HEK293 (cell line): ENCODE results near the gene NDUFB6.

Experiments used
- CTCF ChIA-PET: fragments of 350-600 bp; formaldehyde crosslinking; extraction: SDS; loops from one replicate; lab custom pipeline; 2021; ENCODE audit warnings: antibody characterized with exemption; lab: Yijun Ruan, JAX
- POLR2A ChIA-PET: fragments of 300-600 bp; formaldehyde crosslinking; extraction: SDS; loops from one replicate; lab custom pipeline; 2020; ENCODE audit warnings: antibody characterized with exemption, inconsistent platforms; lab: Yijun Ruan, JAX
- H3K27ac ChIP-seq: fragments of 200-500 bp; sonication (Bioruptor generic); 2 replicates; pipeline ENCODE4 v1.5.1; 2014; ENCODE audit warnings: low read depth, low read length, control low read depth, inconsistent platforms; ENCODE audit errors: extremely low read depth
- H3K36me3 ChIP-seq, 2 experiments: fragments of 200-500 bp in 1 of 2; sonication (Bioruptor generic) in 1 of 2; 1 replicate in 1 of 2; 2 replicates in 1 of 2; pipeline ENCODE4 v1.5.1; 2014 to 2017; ENCODE audit warnings: inconsistent platforms in 2 of 2, low read length in 2 of 2; ENCODE audit not compliant: control insufficient read depth in 2 of 2, insufficient read depth in 1 of 2
- H3K4me1 ChIP-seq: fragments of 200-500 bp; sonication (Bioruptor generic); 2 replicates; pipeline ENCODE4 v1.5.1; 2014; ENCODE audit warnings: mild to moderate bottlenecking, low read length, inconsistent platforms; ENCODE audit not compliant: control insufficient read depth, insufficient read depth
- H3K4me3 ChIP-seq: 2 replicates; pipeline ENCODE4 v1.5.1; 2011; ENCODE audit warnings: low read depth, mild to moderate bottlenecking, control low read depth, low read length, moderate library complexity
- H3K9me3 ChIP-seq: fragments of 200-500 bp; sonication (Bioruptor generic); 2 replicates; pipeline ENCODE4 v1.5.1; 2014; ENCODE audit warnings: low read depth, low read length, inconsistent platforms; ENCODE audit not compliant: control insufficient read depth, insufficient read depth
- BCL6B ChIP-seq: fragments of 450-650 bp; formaldehyde crosslinking; IDR thresholded peaks from 2 replicates; pipeline ENCODE4 v1.5.1; 2017; ENCODE audit warnings: missing biosample characterization, missing genetic modification characterization
- EGR2 ChIP-seq: fragments of 450-650 bp; formaldehyde crosslinking; IDR thresholded peaks from 2 replicates; pipeline ENCODE4 v1.5.1; 2016; ENCODE audit warnings: low read depth, missing biosample characterization, missing genetic modification characterization
- IKZF3 ChIP-seq: fragments of 450-650 bp; IDR thresholded peaks from 2 replicates; pipeline ENCODE4 v1.5.0; 2018; ENCODE audit warnings: missing biosample characterization, mild to moderate bottlenecking, missing genetic modification characterization, moderate library complexity
- KLF17 ChIP-seq: fragments of 450-650 bp; formaldehyde crosslinking; IDR thresholded peaks from 2 replicates; pipeline ENCODE4 v1.5.1; 2016; ENCODE audit warnings: missing biosample characterization, missing genetic modification characterization
- KLF8 ChIP-seq: fragments of 450-650 bp; formaldehyde crosslinking; IDR thresholded peaks from 2 replicates; pipeline ENCODE4 v1.5.1; 2016; ENCODE audit warnings: missing biosample characterization, missing genetic modification characterization
- KLF9 ChIP-seq: fragments of 450-650 bp; formaldehyde crosslinking; IDR thresholded peaks from 2 replicates; pipeline ENCODE4 v1.5.1; 2016; ENCODE audit warnings: missing biosample characterization, missing genetic modification characterization, low read depth
- MZF1 ChIP-seq: fragments of 450-650 bp; formaldehyde crosslinking; IDR thresholded peaks from 2 replicates; pipeline ENCODE4 v1.5.1; 2017; ENCODE audit warnings: missing biosample characterization, missing genetic modification characterization, borderline replicate concordance
- SCRT1 ChIP-seq: fragments of 450-650 bp; formaldehyde crosslinking; IDR thresholded peaks from 2 replicates; pipeline ENCODE4 v1.5.1; 2016; ENCODE audit warnings: missing biosample characterization, missing genetic modification characterization, borderline replicate concordance
- SCRT2 ChIP-seq: fragments of 450-650 bp; formaldehyde crosslinking; IDR thresholded peaks from 2 replicates; pipeline ENCODE4 v1.5.1; 2016; ENCODE audit warnings: missing biosample characterization, missing genetic modification characterization
- ZBTB11 ChIP-seq: fragments of 450-650 bp; formaldehyde crosslinking; conservative IDR thresholded peaks from 2 replicates; pipeline ENCODE4 v1.5.1; 2016; ENCODE audit warnings: low read depth, missing biosample characterization, missing genetic modification characterization
- ZBTB26 ChIP-seq: fragments of 450-650 bp; formaldehyde crosslinking; optimal IDR thresholded peaks from 2 replicates; pipeline ENCODE3; 2016; ENCODE audit warnings: missing biosample characterization, mild to moderate bottlenecking, missing genetic modification characterization
- ZFHX2 ChIP-seq: fragments of 450-650 bp; formaldehyde crosslinking; conservative IDR thresholded peaks from 2 replicates; pipeline ENCODE4 v1.5.1; 2016; ENCODE audit warnings: missing biosample characterization, missing genetic modification characterization
- ZFP3 ChIP-seq: fragments of 450-650 bp; formaldehyde crosslinking; IDR thresholded peaks from 2 replicates; pipeline ENCODE4 v1.5.1; 2016; ENCODE audit warnings: low read depth, missing biosample characterization, missing genetic modification characterization
- ZFP69B ChIP-seq: fragments of 450-650 bp; formaldehyde crosslinking; IDR thresholded peaks from 2 replicates; pipeline ENCODE4 v1.5.1; 2016; ENCODE audit warnings: missing biosample characterization, missing genetic modification characterization
- ZNF121 ChIP-seq: fragments of 450-650 bp; formaldehyde crosslinking; IDR thresholded peaks from 2 replicates; pipeline ENCODE4 v1.5.1; 2016; ENCODE audit warnings: missing biosample characterization, missing genetic modification characterization
- ZNF146 ChIP-seq: fragments of 450-650 bp; formaldehyde crosslinking; IDR thresholded peaks from 2 replicates; pipeline ENCODE4 v1.5.1; 2016; ENCODE audit warnings: missing biosample characterization, missing genetic modification characterization
- ZNF174 ChIP-seq: fragments of 450-650 bp; formaldehyde crosslinking; IDR thresholded peaks from 2 replicates; pipeline ENCODE4 v1.5.0; 2017; ENCODE audit warnings: missing biosample characterization, mild to moderate bottlenecking, missing genetic modification characterization
- ZNF202 ChIP-seq: fragments of 450-650 bp; formaldehyde crosslinking; IDR thresholded peaks from 2 replicates; pipeline ENCODE4 v1.5.1; 2016; ENCODE audit warnings: missing biosample characterization, missing genetic modification characterization, borderline replicate concordance
- ZNF214 ChIP-seq: fragments of 450-650 bp; formaldehyde crosslinking; IDR thresholded peaks from 2 replicates; pipeline ENCODE4 v1.5.1; 2017; ENCODE audit warnings: missing biosample characterization, mild to moderate bottlenecking, missing genetic modification characterization, borderline replicate concordance
- ZNF24 ChIP-seq: fragments of 450-650 bp; formaldehyde crosslinking; IDR thresholded peaks from 2 replicates; pipeline ENCODE4 v1.5.1; 2016; ENCODE audit warnings: missing biosample characterization, missing genetic modification characterization
- ZNF324 ChIP-seq: fragments of 450-650 bp; formaldehyde crosslinking; IDR thresholded peaks from 2 replicates; pipeline ENCODE4 v1.5.1; 2016; ENCODE audit warnings: missing biosample characterization, missing genetic modification characterization
- ZNF341 ChIP-seq: fragments of 450-650 bp; formaldehyde crosslinking; IDR thresholded peaks from 2 replicates; pipeline ENCODE4; 2016; ENCODE audit warnings: low read depth, missing biosample characterization, missing genetic modification characterization
- ZNF423 ChIP-seq: fragments of 450-650 bp; formaldehyde crosslinking; IDR thresholded peaks from 2 replicates; pipeline ENCODE4 v1.5.1; 2016; ENCODE audit warnings: missing biosample characterization, missing genetic modification characterization
- ZNF449 ChIP-seq: fragments of 450-650 bp; formaldehyde crosslinking; IDR thresholded peaks from 2 replicates; pipeline ENCODE4 v1.5.1; 2017; ENCODE audit warnings: missing biosample characterization, mild to moderate bottlenecking, missing genetic modification characterization, moderate library complexity
- ZNF501 ChIP-seq: fragments of 450-650 bp; formaldehyde crosslinking; IDR thresholded peaks from 2 replicates; pipeline ENCODE4 v1.5.1; 2016; ENCODE audit warnings: missing biosample characterization, missing genetic modification characterization
- ZNF561 ChIP-seq: fragments of 450-650 bp; IDR thresholded peaks from 2 replicates; pipeline ENCODE4 v1.5.1; 2018; ENCODE audit warnings: missing biosample characterization, missing genetic modification characterization, borderline replicate concordance
- ZNF670 ChIP-seq: fragments of 450-650 bp; formaldehyde crosslinking; IDR thresholded peaks from 2 replicates; pipeline ENCODE4 v1.5.1; 2016; ENCODE audit warnings: missing biosample characterization, missing genetic modification characterization, low read depth

NDUFB6 gene

GRCh38 chr9:32552172-32552872 lies 20.6 kb downstream of the NDUFB6 start, which contains the start of the genes SMIM27 and TOPORS (continued):
- TF ChIP-seq ZFP3 (no peak), ZNF146 (no peak), ZNF174 (tag by site-specific recombination) (no peak), KLF8 (peak; percentile 80), ZNF324 (tag by site-specific recombination) (0 out of 2 replicates have a peak, but pooled peaks have one; percentile 63), KLF17 (tag by site-specific recombination) (0 out of 2 replicates have a peak, but pooled peaks have one; percentile 32), ZNF561 (peak; percentile 56; the same call in 1 of the 2 replicates), KLF9 (tag by site-specific recombination) (peak; percentile 81), ZNF670 (tag by site-specific recombination) (no peak), ZBTB26 (tag by site-specific recombination) (peak; percentile 60), BCL6B (no peak), ZNF501 (tag by site-specific recombination) (peak; percentile 79; the same call in 1 of the 2 replicates)

- peak overlapping the region; percentile 91 for H3K27ac ChIP-seq
- H3K4me3 ChIP-seq: peak overlapping the region; percentile 84
- ChIA-PET POLR2A (interaction anchor here (0.6 to 3.4 kb wide), 17 partner anchors 14 to 474 kb away, joined by 3 to 36 read pairs (median 5); partner anchors contain the start of genes ACO1, DNAJA1 and RIGI), CTCF (interaction anchor here (0.6 to 7.4 kb wide), 11 partner anchors 8 to 173 kb away, joined by 3 to 44 read pairs (median 4); partner anchors contain the start of gene RIGI)
- no peaks in the 10 kb centered on the region for H3K9me3 ChIP-seq
- peaks cover 0 to 18% of the 10 kb centered on the region in 2 experiments; a peak in 2 of 3 replicates for H3K36me3 ChIP-seq
- H3K4me1 ChIP-seq: 0 out of 2 replicates have a peak, but pooled peaks cover 4% of the 10 kb centered on the region
- TF ChIP-seq ZBTB11 (tag by site-specific recombination) (peak; percentile 61), ZNF121 (tag by site-specific recombination) (no peak), ZNF202 (tag by site-specific recombination) (no peak), ZNF324 (tag by site-specific recombination) (no peak), ZNF423 (tag by site-specific recombination) (no peak), ZNF24 (tag by site-specific recombination) (no peak), ZNF214 (no peak), ZNF341 (tag by site-specific recombination) (peak; percentile 39), MZF1 (peak; percentile 11), SCRT2 (tag by site-specific recombination) (peak; percentile 99), IKZF3 (0 out of 2 replicates have a peak, but pooled peaks have one; percentile 58), ZNF449 (peak; percentile 99), ZFP69B (no peak), ZFHX2 (no peak), EGR2 (tag by site-specific recombination) (no peak), SCRT1 (tag by site-specific recombination) (peak; percentile 89)
These were observed 21.5 kb downstream of the NDUFB6 start for GRCh38 chr9:32551276-32552051.
